ENCODE measurements around the gene PELI2.

The PELI2 gene

GRCh38 chr14:56119201-56119981 lies 1.2 kb downstream of the PELI2 start:
- no peak for DNase-seq (ENCODE audit: low read depth)

- no peak for DNase-seq (ENCODE audit: low read depth)
Measured at GRCh38 chr14:56120091-56120691, 2.0 kb downstream of the PELI2 start.

GRCh38 chr14:56121816-56122215 lies 3.6 kb downstream of the PELI2 start:
- DNase-seq (ENCODE audit: low read depth), result no peak

GRCh38 chr14:56122301-56122700 lies 4.1 kb downstream of the PELI2 start:
- no peak for DNase-seq (ENCODE audit: low read depth)

GRCh38 chr14:56124327-56124726 lies 6.1 kb downstream of the PELI2 start:
- no peak for DNase-seq (ENCODE audit: low read depth)

GRCh38 chr14:56125772-56126636 lies 7.8 kb downstream of the PELI2 start:
- DNase-seq (ENCODE audit: low read depth), result no peak

- no peak for DNase-seq (ENCODE audit: low read depth)
Measured at GRCh38 chr14:56126637-56126913, 8.4 kb downstream of the PELI2 start.

GRCh38 chr14:56127156-56127555 lies 8.9 kb downstream of the PELI2 start:
- DNase-seq (ENCODE audit: low read depth), result no peak

GRCh38 chr14:56129092-56129491 lies 10.9 kb downstream of the PELI2 start:
- DNase-seq (ENCODE audit: low read depth), result no peak

- no peak for DNase-seq (ENCODE audit: low read depth)
Measured at GRCh38 chr14:56129933-56130332, 11.7 kb downstream of the PELI2 start.

- DNase-seq (ENCODE audit: low read depth), result no peak
Measured at GRCh38 chr14:56131004-56131864, 13.0 kb downstream of the PELI2 start.

GRCh38 chr14:56131865-56132833 lies 13.9 kb downstream of the PELI2 start:
- DNase-seq (ENCODE audit: low read depth), result no peak

GRCh38 chr14:56133547-56133946 lies 15.3 kb downstream of the PELI2 start:
- no peak for DNase-seq (ENCODE audit: low read depth)

- no peak for DNase-seq (ENCODE audit: low read depth)
Measured at GRCh38 chr14:56135001-56135400, 16.8 kb downstream of the PELI2 start.

- DNase-seq (ENCODE audit: low read depth), result no peak
Measured at GRCh38 chr14:56135668-56136067, 17.5 kb downstream of the PELI2 start.

GRCh38 chr14:56136571-56137452 lies 18.6 kb downstream of the PELI2 start:
- no peak for DNase-seq (ENCODE audit: low read depth)

- no peak for DNase-seq (ENCODE audit: low read depth)
Measured at GRCh38 chr14:56137453-56137807, 19.2 kb downstream of the PELI2 start.

GRCh38 chr14:56137849-56138248 lies 19.6 kb downstream of the PELI2 start:
- no peak for DNase-seq (ENCODE audit: low read depth)

- DNase-seq (ENCODE audit: low read depth), result no peak
Measured at GRCh38 chr14:56138928-56139327, 20.7 kb downstream of the PELI2 start.

- no peak for DNase-seq (ENCODE audit: low read depth)
Measured at GRCh38 chr14:56142314-56142713, 24.1 kb downstream of the PELI2 start.

All from stimulated activated CD8-positive, alpha-beta memory T cell treated with anti-CD3 and anti-CD28 coated beads, Interleukin-15, amount 100 ng/mL, for 1 hour (primary cell).